Measurements from ENCODE around the gene SLC44A4. TPM values are rescaled to one million over a fixed set of nuclear protein-coding genes. Genes with fewer than 3 reads are reported as not detected.

The SLC44A4 gene
- total RNA-seq, 1 experiment from 2014 or later: 3.8 TPM

DNA sequence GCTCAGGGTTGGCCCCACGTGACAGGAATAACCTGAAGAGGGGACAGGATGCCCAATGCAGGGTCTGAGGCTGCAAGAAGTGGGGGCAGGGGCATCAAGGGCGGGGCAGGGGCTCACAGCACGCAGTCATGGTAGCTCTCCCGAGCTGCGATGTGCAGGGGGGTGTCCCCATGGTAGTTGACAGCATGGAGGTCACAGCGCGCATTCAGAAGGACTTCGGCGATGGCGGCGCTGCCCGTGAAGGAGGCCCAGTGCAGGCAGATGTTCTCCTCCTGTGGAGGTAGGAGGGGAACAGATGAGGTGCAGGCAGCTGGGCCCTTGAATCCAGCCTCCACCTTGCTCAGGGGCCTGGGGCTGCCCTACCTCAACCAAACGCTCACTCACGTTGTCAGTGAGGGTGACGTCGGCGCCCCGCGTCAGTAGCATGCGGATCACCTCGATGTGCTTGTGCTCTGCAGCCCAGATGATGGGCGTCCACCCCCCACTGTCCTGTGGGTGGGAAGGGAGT lies 5.8 kb upstream of the SLC44A4 start:
- Mint-ChIP-seq H3K4me1 (peaks cover 0 to under 1% of the 10 kb centered on the region in 2 experiments; a peak in 1 of 4 replicates), H3K27ac (no peak overlapping the region), H3K9me3 (no peaks in the 10 kb centered on the region), H3K27me3 (ENCODE audit: low read depth) (no peaks in the 10 kb centered on the region), H3K36me3 (ENCODE audit: insufficient read depth in 1 of 3, low read depth in 3 of 3) (peaks cover 65 to 98% (median 95%) of the 10 kb centered on the region in 3 experiments; a peak in 6 of 7 replicates), H3K4me3 (no peak overlapping the region)
- no peak overlapping the region for H3K4me2 ChIP-seq (ENCODE audit: insufficient read depth, insufficient read length, low read length)
- H4K5ac ChIP-seq (ENCODE audit: insufficient read length, low read depth, low read length): no peak overlapping the region
- no peaks in the 10 kb centered on the region for H4K20me1 ChIP-seq (ENCODE audit: control insufficient read depth, insufficient read depth, insufficient read length)
- no peaks in the 10 kb centered on the region for H3K79me1 ChIP-seq (ENCODE audit: insufficient read depth, low read depth, low read length, poor library complexity, severe bottlenecking)
- WGBS (ENCODE audit: extremely low coverage, insufficient read length, low lambda C conversion rate): no CpG with 5 or more reads among the region's 22 CpGs
- no peak overlapping the region for H2BK15ac ChIP-seq (ENCODE audit: low read depth, low read length)
- TF ChIP-seq, protein P1, sequence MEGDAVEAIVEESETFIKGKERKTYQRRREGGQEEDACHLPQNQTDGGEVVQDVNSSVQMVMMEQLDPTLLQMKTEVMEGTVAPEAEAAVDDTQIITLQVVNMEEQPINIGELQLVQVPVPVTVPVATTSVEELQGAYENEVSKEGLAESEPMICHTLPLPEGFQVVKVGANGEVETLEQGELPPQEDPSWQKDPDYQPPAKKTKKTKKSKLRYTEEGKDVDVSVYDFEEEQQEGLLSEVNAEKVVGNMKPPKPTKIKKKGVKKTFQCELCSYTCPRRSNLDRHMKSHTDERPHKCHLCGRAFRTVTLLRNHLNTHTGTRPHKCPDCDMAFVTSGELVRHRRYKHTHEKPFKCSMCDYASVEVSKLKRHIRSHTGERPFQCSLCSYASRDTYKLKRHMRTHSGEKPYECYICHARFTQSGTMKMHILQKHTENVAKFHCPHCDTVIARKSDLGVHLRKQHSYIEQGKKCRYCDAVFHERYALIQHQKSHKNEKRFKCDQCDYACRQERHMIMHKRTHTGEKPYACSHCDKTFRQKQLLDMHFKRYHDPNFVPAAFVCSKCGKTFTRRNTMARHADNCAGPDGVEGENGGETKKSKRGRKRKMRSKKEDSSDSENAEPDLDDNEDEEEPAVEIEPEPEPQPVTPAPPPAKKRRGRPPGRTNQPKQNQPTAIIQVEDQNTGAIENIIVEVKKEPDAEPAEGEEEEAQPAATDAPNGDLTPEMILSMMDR (conservative IDR thresholded peaks at IDR 0.05): no peak
- no peak overlapping the region for H3T11ph ChIP-seq (ENCODE audit: low read length)
- H2BK20ac ChIP-seq (ENCODE audit: low read depth, low read length, poor library complexity, severe bottlenecking): no peak overlapping the region
- H3K14ac ChIP-seq (ENCODE audit: insufficient read depth, low read length): no peak overlapping the region
- no peaks in the 10 kb centered on the region for H3K27me3 ChIP-seq (ENCODE audit: insufficient read depth, low read length)
- no peak for DNase-seq
- H3K56ac ChIP-seq (ENCODE audit: insufficient read length, low read depth, low read length): no peak overlapping the region
- H4K91ac ChIP-seq (ENCODE audit: insufficient read length, low read depth, low read length): no peak overlapping the region
- H3K4ac ChIP-seq (ENCODE audit: low read depth, low read length): no peak overlapping the region
- H3K18ac ChIP-seq (ENCODE audit: insufficient read length, low read depth, low read length): no peak overlapping the region
- no peak overlapping the region for H4K8ac ChIP-seq (replicated peaks; ENCODE audit: insufficient read length, low read depth, low read length)
- H2BK5ac ChIP-seq (ENCODE audit: insufficient read length, low read length): no peak overlapping the region
- H3K9me3 ChIP-seq (ENCODE audit: control insufficient read depth, low read depth, low read length): no peaks in the 10 kb centered on the region
- no peaks in the 10 kb centered on the region for H3K4me1 ChIP-seq (ENCODE audit: insufficient read depth, low read length)
- no peaks in the 10 kb centered on the region for H3K79me2 ChIP-seq (ENCODE audit: insufficient read depth, low read length)
- H2AK5ac ChIP-seq (ENCODE audit: insufficient read length, low read length): no peak overlapping the region
- no peak overlapping the region for H2AFZ ChIP-seq (ENCODE audit: low read length)
- H3K27ac ChIP-seq (ENCODE audit: insufficient read length, low read depth, low read length): no peak overlapping the region
- H3K23ac ChIP-seq (ENCODE audit: insufficient read length, low read depth, low read length): no peak overlapping the region
- H2BK12ac ChIP-seq (ENCODE audit: insufficient read length, low read depth, low read length): no peak overlapping the region
- H3K23me2 ChIP-seq (ENCODE audit: insufficient read length, low read depth, low read length, poor library complexity, severe bottlenecking): no peaks in the 10 kb centered on the region
- no peak overlapping the region for H2BK120ac ChIP-seq (ENCODE audit: low read depth, low read length, poor library complexity, severe bottlenecking)
- H3K9ac ChIP-seq (ENCODE audit: extremely low read depth, insufficient read length, low read length): no peak overlapping the region
